Testis (tissue), 3 donors: Measurements from ENCODE around the gene ENO1. TPM values are rescaled to one million over a fixed set of nuclear protein-coding genes. Genes with fewer than 3 reads are reported as not detected.
A peak's percentile ranks its signal among the peaks of the same experiment; 100 is the strongest.

ENCODE experiments used
- DNase-seq: peaks from one replicate; pipeline ENCODE4 v3.0.0-alpha.2; 2019
- H3K27ac ChIP-seq, 2 donors: fragments of 200-600 bp; sonication (generic); one replicate each; pipeline ENCODE4 v1.5.1; 2019
- H3K27me3 ChIP-seq: fragments of 200-600 bp; sonication (generic); one replicate; pipeline ENCODE4 v1.5.1; 2019
- H3K36me3 ChIP-seq: fragments of 200-600 bp; sonication (generic); one replicate; pipeline ENCODE4 v1.5.1; 2017; ENCODE audit warnings: low read depth; ENCODE audit errors: missing control alignments
- H3K4me1 ChIP-seq: fragments of 200-600 bp; sonication (generic); one replicate; pipeline ENCODE4 v1.5.1; 2019
- H3K4me3 ChIP-seq, 2 donors: fragments of 200-600 bp; sonication (generic); one replicate each; pipeline ENCODE4 v1.5.1; 2017 to 2019
- H3K9me3 ChIP-seq: fragments of 200-600 bp; sonication (generic); one replicate; pipeline ENCODE4 v1.5.1; 2017
- CTCF ChIP-seq, 3 experiments: fragments of 450-650 bp in 2 of 3; fragments of 200-600 bp in 1 of 3; sonication (generic) in 1 of 3; IDR thresholded peaks; one replicate each; pipeline ENCODE4 v1.5.1; 2016 to 2019; ENCODE audit warnings: antibody characterized with exemption in 3 of 3, mild to moderate bottlenecking in 2 of 3, moderate library complexity in 1 of 3
- POLR2A ChIP-seq: fragments of 450-650 bp; IDR thresholded peaks from one replicate; pipeline ENCODE4 v1.6.1; 2017; ENCODE audit warnings: antibody characterized with exemption, mild to moderate bottlenecking, moderate library complexity
- WGBS, 2 donors: methylation state at CpG; one replicate each; pipeline ENCODE4 v1.1.5; 2018; 5-methylcytosine and 5-hydroxymethylcytosine counted together
- intact Hi-C: fragments of 100-400 bp; cut with DNase I; formaldehyde crosslinking; loops from one replicate; pipeline ENCODE4 v1.15.1; 2023; ENCODE audit warnings: low total_unique reads
- polyA plus RNA-seq: library from polyadenylated mRNA; stranded (reverse); fragments of 350-450 nt; fragmentation: Illumina TruSeq; extraction: RNeasy Lipid Tissue Mini Kit (QIAGEN cat#74804); gene quantifications from one replicate; pipeline ENCODE4 v1.2.3, GENCODE V29; 2014; ENCODE audit warnings: low read depth, low replicate concordance; ENCODE audit not compliant: insufficient read depth
- total RNA-seq, 2 donors: library from RNA; depleted of rRNA; stranded (reverse); fragments of >200 nt; gene quantifications; one replicate each; pipeline ENCODE4 v1.2.3, GENCODE V29; 2016

Gene ENO1
- total and polyA plus RNA-seq, 3 donors from 2014 or later, result 310 to 589 (median 380) TPM

GRCh38 chr1:8854240-8854639, 24.2 kb downstream of the ENO1 start:
- no peaks in the 10 kb centered on the region for H3K36me3 ChIP-seq
- H3K27ac ChIP-seq, result no peak overlapping the region
- no peak for DNase-seq
- no peaks in the 10 kb centered on the region for H3K9me3 ChIP-seq
- no peak for TF ChIP-seq CTCF (IDR thresholded peaks at IDR 0.05)
- no peak for TF ChIP-seq POLR2A
- H3K27me3 ChIP-seq, result no peaks in the 10 kb centered on the region
- H3K4me3 ChIP-seq, result no peak overlapping the region
- 79 to 83% methylated on average over 7 of the region's 7 CpGs for WGBS, 2 donors
- intact Hi-C loops, result no loop called here
- peaks cover 11% of the 10 kb centered on the region for H3K4me1 ChIP-seq

DNA sequence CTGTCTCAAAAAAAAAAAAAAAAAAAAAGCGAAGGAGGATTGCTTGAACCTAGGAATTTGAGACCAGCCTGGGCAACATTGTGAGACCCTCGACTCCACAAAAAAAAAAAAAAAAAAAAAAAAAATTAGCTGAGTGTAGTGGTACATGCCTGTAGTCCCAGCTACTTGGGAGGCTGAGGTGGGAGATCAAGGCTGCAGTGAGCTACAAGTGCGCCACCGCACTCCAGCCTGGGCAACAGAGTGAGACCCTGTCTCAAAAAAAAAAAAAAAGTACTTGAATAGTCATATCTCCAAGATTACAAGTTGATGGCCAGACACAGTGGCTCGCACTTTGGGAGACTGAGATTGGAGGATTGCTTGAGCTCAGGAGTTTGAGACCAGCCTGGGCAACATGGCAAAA, 27.4 kb downstream of the ENO1 start:
- Histone ChIP-seq H3K36me3 (no peaks in the 10 kb centered on the region), H3K4me1 (peaks cover 9% of the 10 kb centered on the region), H3K4me3 (no peak overlapping the region), H3K9me3 (no peaks in the 10 kb centered on the region), H3K27me3 (no peaks in the 10 kb centered on the region), H3K27ac (no peak overlapping the region)
- 95% methylated on average over 4 to 5 of the region's 5 CpGs for WGBS, 2 donors
- DNase-seq, result no peak
- TF ChIP-seq CTCF (IDR thresholded peaks at IDR 0.05), result no peak
- TF ChIP-seq POLR2A, result no peak
- intact Hi-C loops, result no loop called here

- H3K27ac ChIP-seq, result peak overlapping the region in 1 of 2 donors; percentile 37
- intact Hi-C loops, result no loop called here
- H3K9me3 ChIP-seq, result no peaks in the 10 kb centered on the region
- H3K36me3 ChIP-seq, result no peaks in the 10 kb centered on the region
- H3K4me3 ChIP-seq, result no peak overlapping the region
- no peaks in the 10 kb centered on the region for H3K27me3 ChIP-seq
- TF ChIP-seq POLR2A (no peak), CTCF (IDR thresholded peaks at IDR 0.05) (peak; percentile 86 to 92 (median 92))
- WGBS, 2 donors, result 44 to 64% methylated on average over 16 to 19 of the region's 19 CpGs
- peaks cover 17% of the 10 kb centered on the region for H3K4me1 ChIP-seq
- DNase-seq, result peak; percentile 95
These were observed 29.7 kb downstream of the ENO1 start for GRCh38 chr1:8848663-8849386.

- TF ChIP-seq POLR2A (no peak), CTCF (IDR thresholded peaks at IDR 0.05) (no peak)
- Histone ChIP-seq H3K4me3 (no peak overlapping the region), H3K27me3 (no peaks in the 10 kb centered on the region), H3K27ac (peak overlapping the region in 1 of 2 donors; percentile 37), H3K4me1 (peaks cover 17% of the 10 kb centered on the region), H3K9me3 (no peaks in the 10 kb centered on the region), H3K36me3 (no peaks in the 10 kb centered on the region)
- 67 to 88% methylated on average over 3 to 5 of the region's 5 CpGs for WGBS, 2 donors
- intact Hi-C loops, result no loop called here
- no peak for DNase-seq
These were observed 30.5 kb downstream of the ENO1 start for GRCh38 chr1:8847990-8848389.

- TF ChIP-seq POLR2A (no peak), CTCF (IDR thresholded peaks at IDR 0.05) (no peak)
- Histone ChIP-seq H3K36me3 (no peaks in the 10 kb centered on the region), H3K27ac (no peak overlapping the region), H3K27me3 (no peaks in the 10 kb centered on the region), H3K9me3 (no peaks in the 10 kb centered on the region), H3K4me1 (peaks cover 17% of the 10 kb centered on the region), H3K4me3 (no peak overlapping the region)
- no peak for DNase-seq
- intact Hi-C loops, result no loop called here
- 80 to 83% methylated on average over 4 of the region's 4 CpGs for WGBS, 2 donors
These were observed 32.2 kb downstream of the ENO1 start for GRCh38 chr1:8846263-8846662.
